HEK293 (cell line): ENCODE results near the gene NLRP9.

ENCODE experiments used
- KLF8 ChIP-seq: fragments of 450-650 bp; formaldehyde crosslinking; IDR thresholded peaks from 2 replicates; pipeline ENCODE4 v1.5.1; 2016; ENCODE audit warnings: missing biosample characterization, missing genetic modification characterization
- TCF7L2 ChIP-seq: IDR thresholded peaks from 2 replicates; pipeline ENCODE4 v1.6.1; 2011; ENCODE audit warnings: low read depth, mild to moderate bottlenecking, inconsistent platforms, low read length, moderate library complexity, borderline replicate concordance

GRCh38 chr19:55699221-55699620, 39.0 kb downstream of the NLRP9 start:
- TF ChIP-seq KLF8 (no peak), TCF7L2 (no peak)
